ENCODE results near the gene RNF222.
A peak's percentile ranks its signal among the peaks of the same experiment; 100 is the strongest.

DNA sequence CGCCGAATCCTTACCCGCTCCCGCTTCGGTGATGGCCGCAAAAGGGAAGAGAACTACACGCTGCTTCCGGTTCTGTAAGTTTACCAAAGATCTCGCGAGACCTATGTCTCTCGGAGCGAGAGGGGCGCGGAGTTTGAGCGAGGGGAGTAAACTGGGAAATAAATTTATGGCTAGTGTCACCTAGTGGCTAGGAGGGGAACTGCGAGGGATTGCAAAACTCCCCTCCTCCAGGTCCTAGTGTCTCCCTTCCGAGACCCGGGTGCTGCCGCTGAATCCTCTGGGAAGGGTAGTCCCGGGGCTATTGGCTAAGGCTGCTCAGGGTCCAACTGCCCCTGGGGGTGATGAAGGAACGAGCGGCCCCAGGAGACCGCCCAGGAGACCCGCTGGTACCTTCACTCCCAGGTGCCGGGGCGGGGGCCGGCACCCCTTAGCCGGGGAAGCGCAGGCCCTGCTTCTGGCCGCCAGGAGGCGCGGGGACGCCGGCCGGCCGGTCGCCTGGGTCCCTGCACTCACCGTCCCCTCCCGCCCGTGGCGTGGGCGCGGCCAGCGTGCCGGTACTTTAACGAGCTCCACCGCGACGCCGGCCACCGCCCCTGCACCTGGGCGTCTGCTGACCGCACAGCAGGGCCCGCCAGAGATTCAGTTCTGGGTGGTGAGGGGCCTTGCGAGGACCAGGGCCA lies 14.3 kb downstream of the RNF222 start, which contains the start of gene RPL26:
- TF ChIP-seq POLR2A (IDR thresholded peaks at IDR 0.05; ENCODE audit: low read length) (peak; percentile 98), JUNB (IDR thresholded peaks at IDR 0.05) (no peak)
- TF ChIP-seq, protein P1, sequence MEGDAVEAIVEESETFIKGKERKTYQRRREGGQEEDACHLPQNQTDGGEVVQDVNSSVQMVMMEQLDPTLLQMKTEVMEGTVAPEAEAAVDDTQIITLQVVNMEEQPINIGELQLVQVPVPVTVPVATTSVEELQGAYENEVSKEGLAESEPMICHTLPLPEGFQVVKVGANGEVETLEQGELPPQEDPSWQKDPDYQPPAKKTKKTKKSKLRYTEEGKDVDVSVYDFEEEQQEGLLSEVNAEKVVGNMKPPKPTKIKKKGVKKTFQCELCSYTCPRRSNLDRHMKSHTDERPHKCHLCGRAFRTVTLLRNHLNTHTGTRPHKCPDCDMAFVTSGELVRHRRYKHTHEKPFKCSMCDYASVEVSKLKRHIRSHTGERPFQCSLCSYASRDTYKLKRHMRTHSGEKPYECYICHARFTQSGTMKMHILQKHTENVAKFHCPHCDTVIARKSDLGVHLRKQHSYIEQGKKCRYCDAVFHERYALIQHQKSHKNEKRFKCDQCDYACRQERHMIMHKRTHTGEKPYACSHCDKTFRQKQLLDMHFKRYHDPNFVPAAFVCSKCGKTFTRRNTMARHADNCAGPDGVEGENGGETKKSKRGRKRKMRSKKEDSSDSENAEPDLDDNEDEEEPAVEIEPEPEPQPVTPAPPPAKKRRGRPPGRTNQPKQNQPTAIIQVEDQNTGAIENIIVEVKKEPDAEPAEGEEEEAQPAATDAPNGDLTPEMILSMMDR (IDR thresholded peaks at IDR 0.05) = peak; percentile 99
